Activated CD8-positive, alpha-beta T cell treated with anti-CD3 and anti-CD28 coated beads for 36 hours (primary cell): ENCODE results near the gene GORASP1. TPM values are rescaled to one million over a fixed set of nuclear protein-coding genes. Genes with fewer than 3 reads are reported as not detected.
A peak's percentile ranks its signal among the peaks of the same experiment; 100 is the strongest.

Experiments
- ATAC-seq: fragments of 200-7000 bp; cut with Tn5 transposase; one replicate; pipeline ENCODE4 v1.10.0; 2021; ENCODE audit warnings: mild to moderate bottlenecking, moderate library complexity
- CTCF ChIA-PET: fragments of 350-600 bp; sonication (Branson Sonifier 250); formaldehyde crosslinking; loops from one replicate; lab custom pipeline; 2021; ENCODE audit warnings: antibody characterized with exemption; lab: Charles Lee
- POLR2A ChIA-PET: fragments of 350-600 bp; sonication (Branson Sonifier 250); formaldehyde crosslinking; loops from one replicate; lab custom pipeline; 2021; ENCODE audit warnings: antibody characterized with exemption; lab: Charles Lee
- DNase-seq: peaks from one replicate; pipeline ENCODE4 v3.0.0-alpha.2; 2020
- H3K27ac Mint-ChIP-seq: one replicate; pipeline ENCODE4 v1.8.0; 2021; ENCODE audit warnings: mild to moderate bottlenecking, mixed read lengths
- H3K27me3 Mint-ChIP-seq: one replicate; pipeline ENCODE4 v1.8.0; 2021; ENCODE audit warnings: mixed read lengths
- H3K36me3 Mint-ChIP-seq: one replicate; pipeline ENCODE4 v1.8.0; 2021; ENCODE audit warnings: low read depth, mixed read lengths
- H3K4me1 Mint-ChIP-seq: one replicate; pipeline ENCODE4 v1.8.0; 2021; ENCODE audit warnings: low read depth, mixed read lengths
- H3K4me3 Mint-ChIP-seq: one replicate; pipeline ENCODE4 v1.8.0; 2021; ENCODE audit warnings: mild to moderate bottlenecking, moderate library complexity, mixed read lengths
- H3K9me3 Mint-ChIP-seq: one replicate; pipeline ENCODE4 v1.8.0; 2021; ENCODE audit warnings: mixed read lengths
- CTCF ChIP-seq: fragments of 200-600 bp; IDR thresholded peaks from one replicate; pipeline ENCODE4 v1.8.0; 2022; ENCODE audit warnings: antibody characterized with exemption, mild to moderate bottlenecking
- intact Hi-C: fragments of 100-400 bp; cut with micrococcal nuclease; formaldehyde crosslinking; loops from one replicate; pipeline ENCODE4 v1.10.0; 2022
- total RNA-seq, 2 experiments: library from RNA; stranded (reverse); gene quantifications; one replicate each; pipeline ENCODE4 v1.2.3, GENCODE V29; 2021

The GORASP1 gene
- total RNA-seq, 2 experiments from 2014 or later, result 16.2 to 18.3 TPM

DNA sequence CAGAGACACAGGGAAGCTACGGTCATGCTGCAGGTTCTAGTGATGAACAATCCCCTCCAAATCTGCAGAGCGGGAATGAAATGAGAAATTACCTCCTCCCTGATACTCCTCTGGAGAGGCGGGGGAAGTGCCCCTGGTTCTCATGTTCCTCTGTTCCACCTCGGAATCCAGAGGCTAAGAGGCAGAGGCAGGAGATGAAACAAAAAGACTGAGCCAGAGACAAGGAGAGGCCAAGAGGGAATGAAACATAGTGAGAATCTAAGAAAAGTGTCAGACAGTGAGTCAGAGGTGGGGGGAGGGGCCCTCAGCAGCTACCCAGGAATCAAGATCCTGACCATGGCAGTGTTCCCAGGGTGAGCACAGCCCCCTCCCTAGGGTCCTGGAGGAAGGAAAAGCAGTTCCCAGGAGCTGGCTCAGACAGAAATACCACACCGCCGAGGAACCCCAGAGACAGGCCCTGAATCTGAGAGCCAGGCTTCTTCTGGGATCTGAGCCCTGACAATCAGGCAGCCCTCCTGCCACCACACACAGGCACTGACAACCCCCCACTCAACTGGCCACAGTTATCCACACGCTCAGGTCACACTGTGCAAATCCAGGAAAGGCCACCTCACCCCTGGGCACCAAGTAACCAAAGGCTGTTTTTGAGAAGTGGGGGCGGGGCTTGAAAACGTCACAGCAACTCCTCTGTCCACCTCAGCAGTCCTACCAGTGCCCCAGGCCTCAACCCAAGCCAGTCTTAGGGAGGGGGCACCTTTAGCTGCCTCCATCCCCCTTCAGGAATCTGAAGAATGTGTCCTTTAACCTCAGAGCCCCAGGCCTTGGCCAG is 43.6 kb upstream of the GORASP1 start:
- ATAC-seq, result no peak
- POLR2A ChIA-PET, result interaction anchor here (0.6 to 2.0 kb wide), 4 partner anchors 40 to 99 kb away, joined by 3 to 5 read pairs (median 4); partner anchors contain the start of genes GORASP1 and TTC21A
- H3K36me3 Mint-ChIP-seq, result peaks cover 67% of the 10 kb centered on the region

DNA sequence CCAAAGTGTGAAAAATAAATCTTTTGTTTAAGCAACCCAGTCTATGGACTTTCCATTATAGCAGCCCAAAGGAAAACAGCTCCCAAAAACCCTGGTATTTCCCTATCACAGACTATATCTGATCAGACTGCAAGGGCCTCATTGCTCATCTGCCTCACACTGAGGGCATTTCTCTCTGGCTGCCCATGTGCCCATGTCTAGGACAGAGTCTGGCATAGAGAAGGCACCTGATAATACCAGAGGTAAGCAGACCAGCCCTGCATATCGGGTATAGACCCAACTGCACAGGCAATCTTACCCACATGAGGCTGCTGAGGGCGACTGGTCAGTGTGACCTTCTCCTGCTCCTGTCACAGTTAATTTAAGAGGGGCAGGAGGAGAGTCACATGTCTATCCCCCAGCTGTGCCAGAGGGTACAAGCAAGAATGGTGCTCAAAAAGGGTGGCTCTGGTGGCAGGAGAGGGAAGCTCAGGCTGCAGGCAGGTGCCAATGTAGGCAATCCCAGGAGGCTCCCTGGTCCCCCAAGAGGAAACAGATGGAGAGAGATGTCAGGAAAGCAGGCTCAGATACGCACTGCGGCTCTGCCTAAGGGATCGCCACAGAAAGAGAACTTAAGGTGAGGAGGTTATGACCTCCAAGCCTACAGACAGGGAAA is 42.8 kb upstream of the GORASP1 start:
- POLR2A ChIA-PET, result interaction anchor here (0.8 to 2.0 kb wide), 4 partner anchors 8 to 257 kb away, joined by 3 to 6 read pairs (median 5); partner anchors contain the start of genes GORASP1, RPSA and TTC21A
- no peaks in the 10 kb centered on the region for H3K27me3 Mint-ChIP-seq
- DNase-seq, result no peak

More for the DNA sequence above, 43.6 kb upstream of the GORASP1 start:
- Mint-ChIP-seq H3K27me3 (no peaks in the 10 kb centered on the region), H3K4me1 (peaks cover 74% of the 10 kb centered on the region), H3K27ac (peak overlapping the region; percentile 99), H3K4me3 (peak overlapping the region; percentile 100), H3K9me3 (no peaks in the 10 kb centered on the region)
- no peak for TF ChIP-seq CTCF
- CTCF ChIA-PET, result interaction anchor here (1.5 kb wide), 2 partner anchors 39 to 45 kb away, joined by 5 to 6 read pairs; no protein-coding TSS in a partner anchor
- DNase-seq, result peak; percentile 79
- intact Hi-C loops, result no loop called here

GRCh38 chr3:39149498-39150147 is 42.2 kb upstream of the GORASP1 start:
- Mint-ChIP-seq H3K27ac (peak overlapping the region; percentile 99), H3K36me3 (peaks cover 79% of the 10 kb centered on the region), H3K4me1 (peaks cover 66% of the 10 kb centered on the region), H3K27me3 (no peaks in the 10 kb centered on the region), H3K9me3 (no peaks in the 10 kb centered on the region), H3K4me3 (peak overlapping the region; percentile 100)
- CTCF ChIA-PET, result interaction anchor here (0.8 to 2.0 kb wide), 5 partner anchors 29 to 82 kb away, joined by 3 to 6 read pairs (median 5); no protein-coding TSS in a partner anchor
- POLR2A ChIA-PET, result interaction anchor here (0.8 to 2.5 kb wide), 5 partner anchors 9 to 257 kb away, joined by 3 to 8 read pairs (median 5); partner anchors contain the start of genes GORASP1, RPSA, TTC21A and XIRP1
- no peak for DNase-seq
- ATAC-seq, result no peak
- intact Hi-C loops, result loop anchor here (5.0 kb wide), 2 partner anchors 33 to 42 kb away; partner anchors contain the start of genes GORASP1 and TTC21A
- TF ChIP-seq CTCF, result no peak

More for the DNA sequence above, 42.8 kb upstream of the GORASP1 start:
- peak overlapping the region; percentile 99 for H3K27ac Mint-ChIP-seq
- peaks cover 71% of the 10 kb centered on the region for H3K4me1 Mint-ChIP-seq
- intact Hi-C loops, result no loop called here
- no peak for ATAC-seq
- peaks cover 73% of the 10 kb centered on the region for H3K36me3 Mint-ChIP-seq
- no peak for TF ChIP-seq CTCF
- CTCF ChIA-PET, result interaction anchor here (1.5 to 2.0 kb wide), 3 partner anchors 28 to 44 kb away, joined by 5 to 6 read pairs (median 5); no protein-coding TSS in a partner anchor
- peak overlapping the region; percentile 100 for H3K4me3 Mint-ChIP-seq
- H3K9me3 Mint-ChIP-seq, result no peaks in the 10 kb centered on the region

- no peaks in the 10 kb centered on the region for H3K27me3 Mint-ChIP-seq
Measured at GRCh38 chr3:39149059-39149455, 41.6 kb upstream of the GORASP1 start.

More at GRCh38 chr3:39149059-39149455, 41.6 kb upstream of the GORASP1 start:
- no peak for TF ChIP-seq CTCF
- ATAC-seq (no peak), DNase-seq (no peak)
- POLR2A ChIA-PET, result interaction anchor here (1.0 to 2.5 kb wide), 5 partner anchors 10 to 258 kb away, joined by 3 to 8 read pairs (median 6); partner anchors contain the start of genes GORASP1, RPSA, TTC21A and XIRP1
- CTCF ChIA-PET, result interaction anchor here (0.5 to 2.0 kb wide), 4 partner anchors 17 to 82 kb away, joined by 3 to 5 read pairs (median 3); no protein-coding TSS in a partner anchor
- Mint-ChIP-seq H3K4me1 (peaks cover 64% of the 10 kb centered on the region), H3K36me3 (peaks cover 85% of the 10 kb centered on the region), H3K27ac (peak overlapping the region; percentile 99), H3K4me3 (peak overlapping the region; percentile 100), H3K9me3 (no peaks in the 10 kb centered on the region)
- intact Hi-C loops, result loop anchor here (5.0 kb wide), 2 partner anchors 33 to 42 kb away; partner anchors contain the start of genes GORASP1 and TTC21A
